RPMI8226 (cell line): ENCODE measurements around the gene BCL11B.

Experiments used
- DNase-seq: peaks from one replicate; pipeline ENCODE4 v3.0.0-alpha.2; 2015

BCL11B gene

DNA sequence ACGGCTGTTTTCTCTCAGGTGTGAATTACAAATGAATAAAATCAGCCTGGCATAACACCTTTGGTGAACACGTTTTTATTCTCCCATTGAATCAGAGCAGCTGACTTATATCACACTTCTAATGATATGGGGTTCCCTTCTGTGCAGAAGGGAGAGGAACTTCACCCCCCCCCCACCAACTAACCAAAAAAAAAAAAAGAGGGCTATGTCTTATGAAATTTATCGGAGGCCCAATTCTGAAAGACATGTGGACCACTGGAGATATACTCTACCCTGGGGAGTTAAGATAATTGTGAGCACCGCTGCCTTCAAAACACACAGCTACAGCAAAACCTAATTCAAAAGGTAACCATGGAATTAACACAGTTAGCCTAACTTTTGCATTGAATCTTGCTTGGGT lies 4.6 kb downstream of the BCL11B start:
- no peak for DNase-seq

DNA sequence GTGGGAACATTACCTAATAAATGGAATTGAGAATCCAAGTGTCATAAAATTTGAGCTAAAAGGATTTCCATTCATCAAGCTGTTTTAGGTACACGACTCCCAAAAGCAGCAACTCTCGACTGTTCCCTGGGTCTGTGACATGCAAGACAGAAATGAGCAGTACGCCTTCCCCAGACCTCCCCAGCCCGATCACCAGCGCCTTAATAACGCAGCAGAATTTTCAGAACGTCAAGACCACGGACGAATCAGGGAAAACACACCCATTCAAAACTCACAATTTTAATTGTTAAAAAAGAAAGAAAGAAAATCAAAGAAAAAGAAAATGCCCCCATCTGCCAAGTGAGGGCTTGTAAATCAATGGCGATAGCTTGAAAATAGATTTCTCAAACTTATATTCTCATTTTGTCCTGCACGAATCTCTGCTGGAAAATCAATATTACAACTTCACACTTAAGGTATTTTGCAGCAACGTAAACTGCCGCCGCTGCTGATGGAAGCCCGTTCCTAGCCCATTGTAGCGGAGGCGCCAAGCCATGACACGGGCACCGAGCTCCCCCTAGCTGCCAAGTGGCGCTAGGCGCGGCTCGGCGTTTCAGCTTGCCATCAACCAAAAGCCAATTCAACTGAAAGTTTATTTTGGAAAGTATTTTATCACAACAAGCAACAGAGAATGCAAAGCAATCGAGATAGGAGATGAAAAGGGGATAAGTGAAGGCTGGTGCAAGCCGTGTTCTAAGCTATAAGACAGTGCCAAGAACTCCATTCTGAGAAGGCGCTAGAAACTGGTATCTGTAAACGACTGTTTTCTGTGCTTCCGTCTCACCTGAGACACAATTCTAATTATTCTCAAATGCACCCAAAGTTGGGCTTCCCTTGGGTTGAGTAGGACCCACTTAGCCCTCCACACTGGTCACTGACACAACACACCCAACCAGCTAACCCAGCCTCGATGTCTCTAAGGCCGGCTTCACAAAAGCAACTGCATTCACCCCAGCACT lies 5.5 kb downstream of the BCL11B start:
- DNase-seq: peak; percentile 71

DNA sequence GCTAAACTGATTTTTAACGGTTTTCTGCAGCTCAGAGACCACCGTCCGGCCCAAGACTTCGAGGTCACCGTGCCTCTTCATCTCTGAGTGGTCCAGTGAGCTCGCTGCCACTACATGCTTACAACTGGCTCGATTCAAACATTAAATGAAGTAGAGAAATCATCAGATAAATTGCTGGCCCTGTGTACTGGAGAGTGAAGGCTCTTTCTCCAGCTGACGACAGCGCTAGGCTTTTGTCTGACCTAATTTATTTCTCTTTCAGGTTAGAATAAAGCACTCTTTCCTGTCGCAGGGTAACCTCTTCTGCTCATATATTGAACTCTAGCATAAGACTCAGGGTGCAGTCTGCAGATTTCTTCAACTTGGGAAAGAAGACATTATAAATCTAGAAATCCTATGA lies 6.4 kb downstream of the BCL11B start:
- no peak for DNase-seq

DNA sequence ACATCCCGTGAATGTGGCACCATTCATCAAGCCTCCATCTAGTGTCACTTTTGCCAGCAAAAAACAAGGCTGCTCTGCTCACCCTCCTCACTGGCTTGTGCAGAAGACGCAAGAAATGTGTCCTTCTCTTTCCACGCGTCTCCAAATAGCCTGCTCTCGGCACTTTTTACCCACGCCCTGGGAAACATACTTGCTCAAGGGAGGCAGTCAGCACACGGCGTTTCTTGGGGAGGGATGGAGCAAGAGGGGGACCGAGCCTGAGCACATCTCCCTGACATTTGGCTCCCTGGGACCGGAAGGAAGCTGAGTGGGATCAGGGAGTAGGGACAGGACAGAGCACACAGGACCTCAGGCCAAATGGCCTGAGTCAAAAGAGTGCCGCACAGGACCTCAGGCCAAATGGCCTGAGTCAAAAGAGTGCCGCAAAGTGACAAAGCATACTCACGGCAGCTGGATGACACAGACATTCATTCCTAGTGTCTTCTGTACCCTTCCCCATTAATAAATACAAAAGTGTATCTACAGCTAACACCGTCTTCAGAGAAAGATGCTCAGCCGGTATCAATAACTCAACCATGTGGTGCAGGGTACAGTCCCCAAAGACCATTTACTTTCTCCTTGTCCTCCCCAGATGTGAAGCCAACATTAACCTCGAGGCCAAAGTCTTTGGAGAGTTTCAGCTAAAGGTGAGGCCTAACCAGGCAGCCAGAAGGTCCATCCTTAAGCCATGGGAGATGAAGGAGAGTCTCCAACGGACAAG lies 7.1 kb downstream of the BCL11B start:
- DNase-seq: no peak

GRCh38 chr14:99263564-99264330 lies 8.2 kb downstream of the BCL11B start:
- no peak for DNase-seq

DNA sequence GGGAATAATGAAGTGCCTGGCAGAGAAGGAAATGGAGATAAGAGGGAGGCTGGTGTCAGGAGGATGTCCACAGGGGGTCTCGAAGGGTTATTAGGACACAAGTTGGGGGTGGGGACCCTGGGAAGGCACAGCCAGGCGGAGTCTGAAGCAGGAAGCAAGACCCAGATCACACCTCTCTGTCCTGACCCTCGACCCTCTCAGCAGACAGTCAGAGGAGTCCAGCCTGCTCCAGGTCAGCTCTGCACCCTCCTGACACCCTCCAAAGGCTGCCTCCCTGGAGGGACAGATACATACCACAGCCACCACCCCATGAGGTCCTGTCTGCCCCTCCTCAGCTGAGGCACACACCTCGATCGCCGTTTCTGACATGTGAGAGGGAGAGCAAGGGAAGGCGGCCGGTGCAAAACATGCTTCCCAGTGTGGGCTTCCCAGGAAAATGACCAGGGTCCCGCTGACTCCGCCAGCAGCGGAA lies 9.0 kb downstream of the BCL11B start:
- no peak for DNase-seq

DNA sequence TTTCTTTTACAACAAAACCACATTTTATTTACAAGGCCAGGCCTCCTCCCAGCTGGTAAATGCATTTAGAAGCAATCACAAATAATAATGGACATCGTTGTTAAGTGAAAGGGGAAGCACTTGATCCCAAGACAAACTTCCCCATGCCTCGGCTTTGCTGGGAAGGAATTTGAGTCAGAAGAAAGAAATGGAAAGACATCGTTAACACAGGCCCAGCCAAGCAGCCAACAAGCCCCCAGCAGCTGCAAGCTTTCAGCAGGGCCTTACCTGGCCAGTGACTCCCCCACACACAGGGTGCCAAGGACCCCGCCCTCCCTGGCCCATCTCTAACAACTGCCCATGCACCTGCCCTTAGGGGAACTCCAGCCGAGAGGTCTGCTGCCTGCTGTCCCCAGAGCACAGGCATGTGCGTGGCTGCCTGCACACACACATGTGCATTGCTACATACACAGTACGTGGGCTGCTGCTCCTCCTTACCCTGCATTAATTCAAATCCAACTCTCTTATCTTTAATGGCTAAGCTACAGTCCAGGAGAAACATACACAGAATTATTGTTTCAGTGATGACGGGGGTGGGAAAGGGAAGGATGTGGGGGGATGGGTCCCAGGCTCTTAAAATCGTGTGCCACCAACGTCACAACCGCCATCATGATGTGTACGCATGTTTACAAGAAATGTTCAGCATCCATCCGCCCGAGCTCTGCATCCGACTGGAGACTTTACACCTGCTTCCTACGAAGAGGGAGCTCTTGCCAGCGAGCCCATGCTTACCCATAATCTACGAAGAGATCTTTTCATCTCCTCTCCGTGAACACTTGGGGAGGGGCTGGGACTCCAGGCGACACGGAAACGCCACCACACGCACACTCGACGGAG lies 9.8 kb downstream of the BCL11B start:
- DNase-seq: no peak

DNA sequence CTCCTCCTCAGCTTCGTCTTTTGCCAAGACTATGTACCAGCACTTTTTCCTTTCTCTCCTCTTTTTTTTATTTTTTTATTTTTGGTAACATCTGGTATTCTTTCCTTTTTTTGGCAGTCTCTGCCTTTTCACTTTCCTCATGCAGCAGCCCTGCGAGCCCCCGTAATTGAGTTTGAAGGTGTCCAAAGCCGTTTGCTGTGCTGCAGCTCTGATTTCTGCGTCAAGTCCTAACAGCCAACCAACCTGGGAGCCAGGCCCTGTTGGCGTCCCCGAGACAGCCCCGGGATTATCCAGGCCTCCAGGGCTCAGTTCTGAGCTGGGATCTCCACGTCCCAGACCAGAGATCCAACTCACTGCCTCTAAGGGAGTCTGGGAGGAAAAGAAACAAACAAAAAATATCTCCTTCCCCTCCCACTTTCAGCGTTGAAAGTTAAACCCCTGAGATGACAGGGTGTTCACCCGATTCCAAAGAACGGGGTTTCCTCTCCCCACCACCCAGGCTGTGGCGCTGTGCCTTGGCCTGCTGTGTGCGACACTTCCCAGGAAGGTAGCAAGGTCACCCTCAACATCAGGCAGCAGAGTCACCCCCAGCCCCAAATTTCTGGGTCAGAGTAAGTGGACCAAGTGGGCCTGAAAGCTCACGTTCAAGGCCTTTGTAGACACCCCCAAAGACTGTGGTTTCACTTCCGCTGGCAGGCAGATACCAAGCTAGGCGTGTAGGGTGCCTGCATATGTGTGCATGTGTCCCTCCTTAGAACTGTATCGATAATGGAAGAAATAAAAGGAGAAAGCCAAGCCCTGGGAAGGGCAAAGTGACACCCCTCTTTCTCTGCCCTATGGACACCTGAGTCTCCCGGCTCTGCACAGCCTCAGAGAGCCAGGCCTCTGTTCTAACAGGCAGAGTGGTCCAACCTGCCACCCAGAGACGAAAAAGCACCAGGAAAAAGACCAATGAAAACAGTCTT lies 11.1 kb downstream of the BCL11B start:
- DNase-seq: no peak

GRCh38 chr14:99260116-99260515 lies 11.9 kb downstream of the BCL11B start:
- no peak for DNase-seq

DNA sequence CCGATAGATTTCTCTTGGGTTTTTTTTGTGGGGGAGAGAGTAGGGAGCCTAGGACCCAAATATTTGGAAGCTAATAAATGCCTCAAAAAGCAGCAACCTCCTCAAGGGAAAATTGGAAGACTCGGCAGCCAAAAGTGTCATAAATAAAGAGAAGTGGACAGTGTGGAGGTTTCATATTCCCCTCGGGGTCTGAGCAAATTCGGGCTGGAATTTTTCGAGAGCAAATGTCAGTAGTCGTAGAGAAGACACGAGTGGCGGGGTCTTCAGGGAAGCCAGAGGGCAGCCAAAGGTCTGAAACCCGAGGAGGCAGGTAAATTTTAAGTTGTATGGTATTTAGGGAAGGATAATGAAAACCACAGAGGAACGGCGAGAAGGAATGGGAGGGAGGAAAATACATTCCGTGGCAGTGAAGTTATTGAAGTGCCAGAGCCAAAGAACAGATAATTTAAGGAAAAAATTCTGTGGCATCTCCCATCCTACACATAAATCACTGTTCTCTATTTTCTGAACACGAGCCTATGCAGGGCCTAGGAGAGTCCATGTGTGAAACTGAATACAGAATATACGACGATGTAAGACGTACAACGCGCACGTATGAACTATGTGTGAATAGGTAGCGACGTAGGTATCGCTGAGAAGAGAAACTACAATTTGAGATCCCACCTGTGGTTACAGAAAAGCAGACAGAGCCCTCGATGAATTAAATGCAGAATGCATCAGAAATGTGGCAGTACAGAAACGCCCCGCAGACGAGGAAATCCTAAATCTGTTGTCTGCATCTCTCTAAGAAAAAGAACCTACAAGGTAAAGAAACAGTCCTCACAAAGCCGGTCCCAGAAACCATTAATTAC lies 12.9 kb downstream of the BCL11B start:
- DNase-seq: no peak

- no peak for DNase-seq
Measured at GRCh38 chr14:99258341-99258861, 13.6 kb downstream of the BCL11B start.

DNA sequence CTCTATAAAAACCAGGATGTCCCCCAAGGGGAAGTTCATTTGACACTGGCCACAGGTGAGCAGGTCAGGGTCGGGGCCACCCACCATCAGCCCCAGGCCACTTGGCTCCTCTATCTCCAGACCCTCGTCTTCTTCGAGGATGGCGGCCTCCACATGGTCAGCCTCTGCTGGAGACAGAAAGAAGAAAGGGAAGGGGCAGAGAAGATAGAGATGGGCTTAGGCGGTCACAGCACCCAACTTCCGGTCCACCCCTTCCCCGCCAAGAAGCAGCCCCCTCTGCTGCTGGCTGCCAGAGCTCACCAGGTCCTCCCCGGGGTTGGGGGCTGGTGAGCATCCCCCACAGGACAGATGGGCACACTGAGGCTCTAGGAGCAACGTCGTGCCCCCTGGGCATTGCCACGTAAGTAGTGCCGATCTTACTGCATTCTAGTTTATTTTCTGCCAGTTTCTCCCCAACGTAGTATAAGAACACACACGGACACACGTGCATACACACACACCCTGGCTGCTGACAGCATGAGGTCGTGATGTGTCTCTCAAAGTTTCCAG lies 14.2 kb downstream of the BCL11B start:
- DNase-seq: no peak

GRCh38 chr14:99257122-99257672 lies 14.8 kb downstream of the BCL11B start:
- no peak for DNase-seq

- no peak for DNase-seq
Measured at GRCh38 chr14:99256483-99256874, 15.5 kb downstream of the BCL11B start.

DNA sequence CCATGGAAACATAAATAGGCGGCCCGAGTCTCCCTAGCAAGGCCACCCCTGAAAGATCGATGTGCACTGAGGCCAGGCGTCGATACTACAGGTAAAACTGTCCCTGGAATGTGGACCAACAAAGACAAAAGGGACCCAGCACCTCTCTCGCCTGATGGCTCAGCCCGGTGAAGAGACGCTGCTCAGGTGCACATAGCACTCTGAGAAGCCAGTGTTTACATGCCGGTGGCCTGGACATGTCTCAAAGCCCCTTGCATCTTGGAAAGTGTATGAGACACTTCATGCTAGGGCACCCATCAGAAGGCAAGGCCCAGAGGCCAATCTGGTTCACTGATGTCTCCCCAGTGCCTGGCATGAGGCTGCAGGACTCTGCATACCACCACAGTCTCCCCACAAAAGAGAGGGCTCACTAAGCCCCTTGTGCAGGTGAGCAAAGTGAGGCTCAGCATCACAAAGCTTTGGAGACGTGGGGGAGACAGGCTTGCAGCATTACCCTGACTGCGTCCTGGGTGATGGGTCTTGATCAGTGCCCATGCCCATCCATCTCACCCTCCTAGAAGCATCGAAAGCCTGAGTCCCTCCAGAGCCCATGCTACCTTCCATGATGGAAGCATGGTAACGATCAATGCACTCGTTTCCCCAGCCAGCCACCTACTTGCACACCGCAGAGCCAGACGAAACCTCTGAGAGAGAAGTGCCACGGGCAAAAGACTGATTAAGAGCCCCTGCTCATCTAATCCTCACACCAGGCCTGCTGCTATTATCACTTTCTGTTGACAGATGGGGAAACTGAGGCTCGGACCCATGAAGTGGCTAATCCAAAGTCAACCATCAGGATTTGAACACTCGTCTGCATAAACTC lies 16.1 kb downstream of the BCL11B start:
- DNase-seq: no peak

GRCh38 chr14:99254328-99255009 lies 17.5 kb downstream of the BCL11B start:
- no peak for DNase-seq

GRCh38 chr14:99253890-99254289 lies 18.1 kb downstream of the BCL11B start:
- no peak for DNase-seq
